DND-41 (cell line): ENCODE results near the gene TMCC2.

Experiments used
- ATAC-seq: fragments of 200-7000 bp; cut with Tn5 transposase; 3 replicates; pipeline ENCODE4 v1.9.1; 2021; ENCODE audit warnings: low read depth; ENCODE audit not compliant: insufficient read depth
- DNase-seq: peaks from one replicate; pipeline ENCODE4 v3.0.0-alpha.2; 2020
- H2AFZ ChIP-seq: 2 replicates; pipeline ENCODE4 v1.6.0; 2012; ENCODE audit warnings: low read depth, low read length
- H3K27ac ChIP-seq: 2 replicates; pipeline ENCODE4 v1.5.1; 2012; ENCODE audit warnings: low read length, inconsistent platforms
- H3K27me3 ChIP-seq: fragments of 200-600 bp; sonication (generic); 2 replicates; pipeline ENCODE4 v1.6.0; 2012; ENCODE audit warnings: low read length, mild to moderate bottlenecking, inconsistent platforms; ENCODE audit not compliant: insufficient read depth, poor library complexity
- H3K36me3 ChIP-seq: 2 replicates; pipeline ENCODE4 v1.5.1; 2012; ENCODE audit warnings: low read length, inconsistent platforms; ENCODE audit not compliant: insufficient read depth
- H3K4me1 ChIP-seq: 2 replicates; pipeline ENCODE4 v1.5.1; 2012; ENCODE audit warnings: mild to moderate bottlenecking, low read length; ENCODE audit not compliant: insufficient read depth
- H3K4me2 ChIP-seq: 2 replicates; pipeline ENCODE4 v1.6.0; 2012; ENCODE audit warnings: mild to moderate bottlenecking, moderate library complexity, low read length, inconsistent platforms; ENCODE audit not compliant: insufficient read depth
- H3K4me3 ChIP-seq, 2 experiments: fragments of 200-600 bp in 1 of 2; shearing (Covaris generic) in 1 of 2; 2 replicates each; pipeline ENCODE4 v1.5.1; 2012 to 2016; ENCODE audit warnings: inconsistent platforms in 2 of 2, low read length in 2 of 2, mild to moderate bottlenecking in 2 of 2, low read depth in 1 of 2, moderate library complexity in 1 of 2
- H3K79me2 ChIP-seq: 2 replicates; pipeline ENCODE4 v1.6.0; 2012; ENCODE audit warnings: low read length, inconsistent platforms; ENCODE audit not compliant: insufficient read depth
- H3K9ac ChIP-seq: 2 replicates; pipeline ENCODE4 v1.6.0; 2012; ENCODE audit warnings: low read depth, mild to moderate bottlenecking, inconsistent platforms, low read length, moderate library complexity
- H3K9me3 ChIP-seq: 2 replicates; pipeline ENCODE4 v1.5.1; 2012; ENCODE audit warnings: low read length, moderate library complexity, mild to moderate bottlenecking, inconsistent platforms; ENCODE audit not compliant: insufficient read depth, severe bottlenecking
- H4K20me1 ChIP-seq: 2 replicates; pipeline ENCODE4 v1.6.0; 2012; ENCODE audit warnings: low read length; ENCODE audit not compliant: insufficient read depth
- CTCF ChIP-seq: IDR thresholded peaks from 2 replicates; pipeline ENCODE4 v1.5.1; 2012; ENCODE audit warnings: borderline replicate concordance, low read length, moderate library complexity, mild to moderate bottlenecking; ENCODE audit not compliant: poor library complexity, severe bottlenecking; ENCODE audit errors: extremely low read depth
- EZH2 ChIP-seq: IDR thresholded peaks from 3 replicates; pipeline ENCODE4 v1.6.1; 2012; ENCODE audit warnings: borderline replicate concordance, low read depth, mild to moderate bottlenecking, moderate library complexity, low read length, inconsistent platforms; ENCODE audit not compliant: severe bottlenecking

Gene TMCC2

DNA sequence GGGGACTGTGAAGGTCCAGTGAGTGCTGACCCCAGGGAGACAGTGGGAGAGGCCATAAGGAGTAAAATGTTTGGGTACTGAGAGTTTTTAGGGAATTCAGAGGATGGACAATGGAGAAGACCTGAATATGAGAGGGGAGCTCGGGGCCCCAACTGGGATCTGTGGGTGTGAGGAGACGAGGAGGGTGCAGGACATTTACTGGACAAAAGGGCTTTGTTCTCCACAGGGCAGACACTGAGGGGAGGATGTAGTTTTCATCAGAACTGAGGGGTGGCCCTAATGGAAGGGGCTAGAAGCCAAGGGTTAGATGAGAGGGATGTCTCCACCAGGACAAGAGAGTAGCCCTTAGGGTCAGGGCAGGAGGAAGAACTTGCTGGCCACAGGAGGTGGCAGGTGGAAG, 30.0 kb downstream of the TMCC2 start:
- peaks cover 14% of the 10 kb centered on the region for H4K20me1 ChIP-seq
- no peak overlapping the region for H3K9ac ChIP-seq
- no peak overlapping the region for H2AFZ ChIP-seq
- H3K4me2 ChIP-seq, result no peak overlapping the region
- no peaks in the 10 kb centered on the region for H3K36me3 ChIP-seq
- TF ChIP-seq CTCF (no peak), EZH2 (no peak)
- H3K79me2 ChIP-seq, result no peaks in the 10 kb centered on the region
- H3K9me3 ChIP-seq, result no peaks in the 10 kb centered on the region
- no peak overlapping the region for H3K27ac ChIP-seq
- no peak for DNase-seq
- no peak overlapping the region for H3K4me3 ChIP-seq
- H3K4me1 ChIP-seq, result peaks cover 3% of the 10 kb centered on the region; the same call in 1 of the 2 replicates
- no peak for ATAC-seq
- peaks cover 12% of the 10 kb centered on the region for H3K27me3 ChIP-seq

DNA sequence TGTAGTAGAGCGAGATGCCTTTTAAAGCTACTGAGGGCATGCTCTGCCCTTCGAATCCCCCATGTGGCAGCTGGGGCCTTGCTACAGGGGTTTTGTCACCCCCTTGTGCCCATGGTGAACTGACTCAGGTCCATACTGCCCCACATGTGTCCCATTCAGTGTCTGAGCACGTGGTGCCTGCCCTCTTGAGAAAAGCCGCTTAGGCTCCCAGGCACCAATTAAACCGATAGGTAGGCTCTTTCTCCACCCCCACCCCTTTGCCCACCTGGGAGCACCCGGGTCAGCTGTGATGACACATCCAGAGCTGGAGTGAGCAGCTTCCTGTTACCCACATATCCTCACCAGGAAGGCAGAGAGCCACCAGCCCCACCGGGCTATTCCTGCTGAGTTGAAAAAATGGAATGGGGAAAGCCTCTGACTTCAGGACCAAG, 30.5 kb downstream of the TMCC2 start:
- Histone ChIP-seq H3K79me2 (no peaks in the 10 kb centered on the region), H3K9ac (no peak overlapping the region), H3K4me3 (no peak overlapping the region), H3K36me3 (no peaks in the 10 kb centered on the region), H3K27ac (no peak overlapping the region), H4K20me1 (peaks cover 15% of the 10 kb centered on the region), H3K9me3 (no peaks in the 10 kb centered on the region), H3K27me3 (peaks cover 15% of the 10 kb centered on the region), H2AFZ (no peak overlapping the region), H3K4me2 (no peak overlapping the region), H3K4me1 (peaks cover 4% of the 10 kb centered on the region; the same call in 1 of the 2 replicates)
- no peak for ATAC-seq
- no peak for TF ChIP-seq EZH2
- DNase-seq, result no peak

DNA sequence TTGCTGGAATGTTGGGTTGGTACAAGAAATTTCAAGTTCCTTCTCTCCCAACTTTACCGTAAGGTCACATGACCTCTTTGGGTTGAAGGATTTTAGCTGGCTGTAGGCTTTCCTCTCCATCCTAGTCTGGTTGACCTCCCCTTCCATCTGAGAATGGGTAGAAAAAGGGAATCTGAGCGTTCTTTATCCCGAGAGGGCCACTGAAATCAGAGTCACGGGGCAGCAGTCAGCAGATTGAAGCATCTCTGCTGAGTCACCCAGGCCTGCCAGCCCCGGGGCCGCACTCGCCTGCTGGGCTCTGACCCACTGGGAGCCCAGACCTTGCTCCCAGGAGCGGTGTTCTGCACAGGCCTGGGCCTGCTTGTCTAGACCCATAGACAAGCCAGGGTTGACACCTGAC, 31.0 kb downstream of the TMCC2 start:
- H3K79me2 ChIP-seq, result no peaks in the 10 kb centered on the region
- no peak overlapping the region for H3K9ac ChIP-seq
- peaks cover 4% of the 10 kb centered on the region; the same call in 1 of the 2 replicates for H3K4me1 ChIP-seq
- H3K4me3 ChIP-seq, result no peak overlapping the region
- no peak for TF ChIP-seq EZH2
- no peaks in the 10 kb centered on the region for H3K36me3 ChIP-seq
- peaks cover 15% of the 10 kb centered on the region for H4K20me1 ChIP-seq
- DNase-seq, result no peak
- peaks cover 15% of the 10 kb centered on the region for H3K27me3 ChIP-seq
- no peak for ATAC-seq
- H3K27ac ChIP-seq, result no peak overlapping the region
- H3K4me2 ChIP-seq, result no peak overlapping the region
- no peak overlapping the region for H2AFZ ChIP-seq
- no peaks in the 10 kb centered on the region for H3K9me3 ChIP-seq

GRCh38 chr1:205259324-205259832, 31.6 kb downstream of the TMCC2 start:
- TF ChIP-seq EZH2, result no peak
- TF ChIP-seq CTCF, result no peak

More at GRCh38 chr1:205259324-205259832, 31.6 kb downstream of the TMCC2 start:
- Histone ChIP-seq H3K36me3 (no peaks in the 10 kb centered on the region), H4K20me1 (peaks cover 15% of the 10 kb centered on the region), H3K9me3 (no peaks in the 10 kb centered on the region), H3K9ac (no peak overlapping the region), H3K79me2 (no peaks in the 10 kb centered on the region), H3K27me3 (peaks cover 15% of the 10 kb centered on the region), H3K4me1 (peaks cover 4% of the 10 kb centered on the region; the same call in 1 of the 2 replicates), H3K27ac (no peak overlapping the region), H3K4me2 (no peak overlapping the region), H2AFZ (no peak overlapping the region), H3K4me3 (no peak overlapping the region)
- ATAC-seq (no peak), DNase-seq (no peak)
